Neural crest cell (in vitro differentiated cells): ENCODE results near the gene PCDHGB2. TPM values are rescaled to one million over a fixed set of nuclear protein-coding genes. Genes with fewer than 3 reads are reported as not detected.
"Not testable (repeated sequence)": the region's sequence is repeated elsewhere in the genome, so short reads cannot be mapped to it uniquely, and the experiment has no call there.

ENCODE experiments used
- DNase-seq: peaks from one replicate; pipeline ENCODE4 v3.0.0; 2021; ENCODE audit warnings: low read depth, mixed read lengths, low spot score
- H3K27ac Mint-ChIP-seq: one replicate; pipeline ENCODE4 v1.8.0; 2021; ENCODE audit warnings: mild to moderate bottlenecking, mixed read lengths; ENCODE audit not compliant: unreplicated experiment
- H3K27me3 Mint-ChIP-seq: 2 replicates; pipeline ENCODE4 v1.8.0; 2021; ENCODE audit warnings: low read depth, mild to moderate bottlenecking, mixed read lengths
- H3K36me3 Mint-ChIP-seq: 2 replicates; pipeline ENCODE4 v1.8.0; 2021; ENCODE audit warnings: low read depth, mild to moderate bottlenecking, mixed read lengths
- H3K4me1 Mint-ChIP-seq: 2 replicates; pipeline ENCODE4 v1.8.0; 2021; ENCODE audit warnings: mixed read lengths
- H3K4me3 Mint-ChIP-seq: one replicate; pipeline ENCODE4 v1.8.0; 2021; ENCODE audit warnings: mild to moderate bottlenecking, mixed read lengths
- H3K9me3 Mint-ChIP-seq: 2 replicates; pipeline ENCODE4 v1.8.0; 2021; ENCODE audit warnings: mixed read lengths
- total RNA-seq: library from RNA; stranded (reverse); gene quantifications from 2 replicates; pipeline ENCODE4 v1.2.1, GENCODE V29; 2021
- TF ChIP-seq, protein P1 (sequence below): fragments of 200-600 bp; sonication (generic); conservative IDR thresholded peaks from 2 replicates; pipeline ENCODE4 v1.5.0; 2021; ENCODE audit warnings: antibody characterized with exemption, mild to moderate bottlenecking

The PCDHGB2 gene
- total RNA-seq, 1 donor from 2014 or later = 1.3 TPM

DNA sequence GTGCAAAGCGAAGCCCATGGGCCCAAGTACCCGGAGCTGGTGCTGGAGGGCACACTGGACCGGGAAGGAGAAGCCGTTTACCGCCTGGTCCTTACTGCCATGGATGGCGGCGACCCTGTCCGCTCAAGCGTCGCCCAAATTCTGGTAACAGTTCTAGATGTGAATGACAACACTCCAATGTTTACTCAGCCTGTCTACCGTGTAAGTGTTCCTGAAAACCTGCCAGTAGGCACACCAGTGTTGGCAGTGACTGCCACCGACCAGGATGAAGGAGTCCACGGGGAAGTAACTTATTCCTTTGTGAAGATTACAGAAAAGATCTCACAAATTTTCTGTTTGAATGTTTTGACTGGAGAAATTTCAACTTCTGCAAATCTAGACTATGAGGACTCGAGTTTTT is 14.8 kb downstream of the PCDHGB2 start:
- H3K4me3 Mint-ChIP-seq = no peak overlapping the region
- H3K36me3 Mint-ChIP-seq = peaks cover 22% of the 10 kb centered on the region
- H3K27me3 Mint-ChIP-seq = no peaks in the 10 kb centered on the region
- H3K9me3 Mint-ChIP-seq = peaks cover 19% of the 10 kb centered on the region
- TF ChIP-seq, protein P1, sequence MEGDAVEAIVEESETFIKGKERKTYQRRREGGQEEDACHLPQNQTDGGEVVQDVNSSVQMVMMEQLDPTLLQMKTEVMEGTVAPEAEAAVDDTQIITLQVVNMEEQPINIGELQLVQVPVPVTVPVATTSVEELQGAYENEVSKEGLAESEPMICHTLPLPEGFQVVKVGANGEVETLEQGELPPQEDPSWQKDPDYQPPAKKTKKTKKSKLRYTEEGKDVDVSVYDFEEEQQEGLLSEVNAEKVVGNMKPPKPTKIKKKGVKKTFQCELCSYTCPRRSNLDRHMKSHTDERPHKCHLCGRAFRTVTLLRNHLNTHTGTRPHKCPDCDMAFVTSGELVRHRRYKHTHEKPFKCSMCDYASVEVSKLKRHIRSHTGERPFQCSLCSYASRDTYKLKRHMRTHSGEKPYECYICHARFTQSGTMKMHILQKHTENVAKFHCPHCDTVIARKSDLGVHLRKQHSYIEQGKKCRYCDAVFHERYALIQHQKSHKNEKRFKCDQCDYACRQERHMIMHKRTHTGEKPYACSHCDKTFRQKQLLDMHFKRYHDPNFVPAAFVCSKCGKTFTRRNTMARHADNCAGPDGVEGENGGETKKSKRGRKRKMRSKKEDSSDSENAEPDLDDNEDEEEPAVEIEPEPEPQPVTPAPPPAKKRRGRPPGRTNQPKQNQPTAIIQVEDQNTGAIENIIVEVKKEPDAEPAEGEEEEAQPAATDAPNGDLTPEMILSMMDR = no peak
- no peaks in the 10 kb centered on the region for H3K4me1 Mint-ChIP-seq
- no peak for DNase-seq
- H3K27ac Mint-ChIP-seq = no peak overlapping the region

DNA sequence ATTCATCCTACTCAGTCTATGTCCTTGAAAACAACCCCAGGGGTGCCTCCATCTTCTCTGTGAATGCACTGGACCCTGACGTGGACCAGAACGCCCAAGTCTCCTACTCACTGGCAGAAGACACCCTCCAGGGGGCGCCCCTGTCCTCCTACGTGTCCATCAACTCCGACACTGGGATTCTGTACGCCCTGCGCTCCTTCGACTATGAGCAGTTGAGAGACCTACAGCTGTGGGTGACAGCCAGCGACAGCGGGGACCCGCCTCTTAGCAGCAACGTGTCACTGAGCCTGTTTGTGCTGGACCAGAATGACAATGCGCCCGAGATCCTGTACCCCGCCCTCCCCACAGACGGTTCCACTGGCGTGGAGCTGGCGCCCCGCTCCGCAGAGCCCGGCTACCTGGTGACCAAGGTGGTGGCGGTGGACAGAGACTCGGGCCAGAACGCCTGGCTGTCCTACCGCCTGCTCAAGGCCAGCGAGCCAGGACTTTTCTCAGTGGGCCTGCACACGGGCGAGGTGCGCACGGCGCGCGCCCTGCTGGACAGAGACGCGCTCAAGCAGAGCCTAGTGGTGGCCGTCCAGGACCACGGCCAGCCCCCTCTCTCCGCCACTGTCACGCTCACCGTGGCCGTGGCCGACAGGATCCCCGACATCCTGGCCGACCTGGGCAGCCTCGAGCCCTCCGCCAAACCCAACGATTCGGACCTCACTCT is 15.8 kb downstream of the PCDHGB2 start:
- H3K4me3 Mint-ChIP-seq, DNase-seq, H3K27ac Mint-ChIP-seq, H3K27me3 Mint-ChIP-seq, H3K4me1 Mint-ChIP-seq: not testable (repeated sequence)
- H3K36me3 Mint-ChIP-seq = peaks cover 16% of the 10 kb centered on the region
- peaks cover 17% of the 10 kb centered on the region for H3K9me3 Mint-ChIP-seq

DNA sequence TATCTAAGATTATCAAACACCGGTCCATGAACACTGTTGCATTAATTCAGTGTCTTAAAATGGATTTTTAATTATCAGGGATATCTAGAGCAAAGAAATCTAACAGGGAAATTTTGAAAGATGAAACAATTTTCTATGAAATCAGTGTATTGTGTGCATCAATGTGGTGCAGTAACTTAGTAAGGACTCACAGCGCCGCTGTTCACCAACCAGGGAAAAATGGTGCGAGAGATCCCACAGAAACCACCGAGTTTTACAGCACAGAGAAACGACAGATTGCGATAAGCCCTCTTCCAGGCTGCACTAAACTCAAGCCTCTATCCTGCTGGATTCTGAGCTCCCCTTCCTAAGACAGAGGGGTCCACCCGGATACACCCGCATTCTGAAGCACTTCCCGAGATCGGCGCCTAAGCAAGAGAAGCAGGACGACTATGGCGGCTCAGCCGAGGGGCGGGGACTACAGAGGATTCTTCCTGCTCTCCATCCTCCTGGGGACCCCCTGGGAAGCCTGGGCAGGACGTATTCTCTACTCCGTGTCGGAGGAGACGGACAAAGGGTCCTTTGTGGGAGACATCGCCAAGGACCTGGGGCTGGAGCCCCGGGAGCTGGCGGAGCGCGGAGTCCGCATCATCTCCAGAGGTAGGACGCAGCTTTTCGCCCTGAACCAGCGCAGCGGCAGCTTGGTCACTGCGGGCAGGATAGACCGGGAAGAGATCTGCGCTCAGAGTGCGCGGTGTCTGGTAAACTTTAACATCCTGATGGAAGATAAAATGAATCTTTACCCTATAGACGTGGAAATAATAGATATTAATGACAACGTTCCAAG is 22.9 kb downstream of the PCDHGB2 start, which contains the start of gene PCDHGA7:
Gene PCDHGA7, plus strand, starts transcription at position 274 of the 826 bp plus-strand sequence. Its CDS starts 158 bp downstream, at position 432.
- Mint-ChIP-seq H3K36me3 (peaks cover 32% of the 10 kb centered on the region), H3K9me3 (peaks cover 23% of the 10 kb centered on the region), H3K27ac (no peak within 1 kb of the TSS), H3K4me3 (no peak within 1 kb of the TSS), H3K4me1 (no peaks in the 10 kb centered on the region), H3K27me3 (no peaks in the 10 kb centered on the region)
- no peak for DNase-seq
- TF ChIP-seq, protein P1 = no peak

DNA sequence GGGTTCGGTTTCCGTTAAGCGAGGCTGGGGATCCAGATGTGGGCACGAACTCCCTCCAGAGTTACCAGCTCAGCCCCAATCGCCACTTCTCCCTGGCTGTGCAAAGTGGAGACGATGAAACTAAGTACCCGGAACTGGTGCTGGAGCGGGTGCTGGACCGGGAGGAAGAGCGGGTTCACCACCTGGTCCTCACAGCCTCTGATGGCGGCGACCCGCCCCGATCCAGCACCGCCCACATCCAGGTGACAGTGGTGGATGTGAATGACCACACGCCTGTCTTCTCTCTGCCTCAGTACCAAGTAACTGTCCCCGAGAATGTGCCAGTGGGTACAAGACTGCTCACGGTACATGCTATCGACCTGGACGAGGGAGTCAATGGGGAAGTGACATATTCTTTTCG is 23.6 kb downstream of the PCDHGB2 start:
- Mint-ChIP-seq H3K36me3 (peaks cover 33% of the 10 kb centered on the region), H3K4me1 (no peaks in the 10 kb centered on the region), H3K27ac (no peak overlapping the region), H3K9me3 (peaks cover 24% of the 10 kb centered on the region), H3K27me3 (no peaks in the 10 kb centered on the region), H3K4me3 (no peak overlapping the region)
- TF ChIP-seq, protein P1 = no peak
- no peak for DNase-seq

DNA sequence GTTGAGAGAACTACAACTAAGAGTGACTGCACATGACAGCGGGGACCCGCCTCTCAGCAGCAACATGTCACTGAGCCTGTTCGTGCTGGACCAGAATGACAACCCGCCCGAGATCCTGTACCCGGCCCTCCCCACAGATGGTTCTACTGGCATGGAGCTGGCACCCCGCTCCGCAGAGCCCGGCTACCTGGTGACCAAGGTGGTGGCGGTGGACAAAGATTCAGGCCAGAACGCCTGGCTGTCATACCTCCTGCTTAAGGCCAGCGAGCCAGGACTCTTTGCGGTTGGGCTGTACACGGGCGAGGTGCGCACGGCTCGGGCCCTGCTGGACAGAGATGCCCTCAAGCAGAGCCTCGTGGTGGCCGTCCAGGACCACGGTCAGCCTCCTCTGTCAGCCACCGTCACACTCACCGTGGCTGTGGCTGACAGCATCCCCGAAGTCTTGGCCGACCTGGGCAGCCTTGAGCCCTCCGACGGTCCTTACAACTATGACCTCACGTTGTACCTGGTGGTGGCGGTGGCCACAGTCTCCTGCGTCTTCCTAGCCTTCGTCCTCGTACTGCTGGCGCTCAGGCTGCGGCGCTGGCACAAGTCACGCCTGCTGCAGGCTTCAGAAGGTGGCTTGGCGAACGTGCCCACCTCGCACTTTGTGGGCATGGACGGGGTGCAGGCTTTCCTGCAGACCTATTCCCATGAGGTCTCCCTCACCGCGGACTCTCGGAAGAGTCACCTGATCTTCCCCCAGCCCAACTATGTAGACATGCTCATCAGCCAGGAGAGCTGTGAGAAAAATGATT is 24.9 kb downstream of the PCDHGB2 start:
- no peak for DNase-seq
- Mint-ChIP-seq H3K27ac (no peak overlapping the region), H3K4me1 (no peaks in the 10 kb centered on the region), H3K4me3 (no peak overlapping the region), H3K27me3 (no peaks in the 10 kb centered on the region), H3K9me3 (peaks cover 24% of the 10 kb centered on the region), H3K36me3 (peaks cover 39% of the 10 kb centered on the region)
- TF ChIP-seq, protein P1 = no peak
